Measurements from ENCODE around the gene PIKFYVE.
"Not testable (repeated sequence)": the region's sequence is repeated elsewhere in the genome, so short reads cannot be mapped to it uniquely, and the experiment has no call there.

Gene PIKFYVE

DNA sequence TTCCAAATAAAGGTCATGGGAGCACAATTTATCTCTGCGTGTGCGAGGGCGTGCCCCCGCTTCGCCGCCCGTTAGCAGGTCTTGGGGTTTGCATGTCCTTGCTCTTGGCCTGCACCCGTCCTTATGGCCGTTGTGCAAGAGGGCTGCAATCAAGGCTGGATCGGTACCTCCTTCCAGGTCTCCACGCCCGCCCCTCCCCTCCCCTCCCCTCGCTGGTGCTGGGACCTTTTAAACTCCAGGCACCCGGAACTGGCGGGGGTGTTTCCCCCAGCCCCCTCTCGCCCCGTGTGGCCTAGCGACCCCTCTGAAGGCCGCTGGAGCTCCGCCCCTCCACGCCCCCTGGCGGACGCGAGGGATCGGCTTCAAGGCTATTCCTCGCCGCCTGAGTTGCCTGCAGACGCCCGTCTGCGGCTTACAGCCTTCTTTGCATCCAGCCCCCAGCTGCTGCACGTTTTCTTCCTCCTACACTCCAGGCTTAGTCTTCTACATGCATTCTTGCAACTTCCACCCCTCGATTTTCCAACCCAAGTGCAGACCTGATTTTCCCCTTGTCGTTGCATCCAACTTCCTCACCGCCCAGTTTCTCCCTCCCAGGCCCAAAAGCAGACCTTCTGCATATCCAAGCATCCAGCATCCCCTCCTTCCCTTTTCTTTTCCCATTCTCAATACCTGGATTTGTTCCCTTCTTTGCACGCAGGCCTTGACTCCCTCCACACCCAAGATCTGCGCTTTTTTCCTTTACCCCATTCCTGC is 11.8 kb upstream of the PIKFYVE start:
- peak; percentile 82 for DNase-seq (ENCODE audit: low spot score)

DNA sequence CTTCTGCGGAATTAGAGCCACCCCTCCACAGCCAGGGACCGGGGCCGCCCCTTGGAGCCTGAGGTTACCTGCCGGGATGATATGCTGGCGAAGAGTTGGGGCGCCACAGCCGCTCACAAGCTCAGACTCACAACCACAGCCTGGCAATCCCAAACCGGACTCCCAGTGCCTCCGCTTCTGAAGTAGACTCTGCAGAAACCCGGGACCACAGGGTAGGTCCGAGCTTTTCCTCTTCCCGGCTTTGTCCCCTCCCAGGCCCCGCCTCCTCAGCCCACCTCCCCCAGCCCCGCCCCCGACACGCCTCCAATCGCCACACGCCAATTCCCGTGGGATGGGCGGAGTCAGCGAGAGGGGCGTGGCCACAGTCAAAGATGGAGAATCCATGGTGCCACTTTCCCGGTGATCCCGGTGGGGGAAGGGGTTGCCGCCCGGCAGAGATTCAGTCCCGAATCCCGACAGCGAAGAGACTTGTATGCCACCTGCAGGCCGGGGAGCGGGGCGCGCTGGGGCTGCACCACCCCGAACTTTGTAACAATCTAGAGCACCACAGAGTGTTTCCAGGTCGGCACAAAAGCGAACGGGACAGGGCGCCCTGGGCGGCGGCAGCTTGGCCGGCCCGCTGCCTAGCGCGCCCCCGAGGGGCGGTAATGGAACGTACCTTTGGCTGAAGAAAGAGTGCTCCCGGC is 11.0 kb upstream of the PIKFYVE start, which contains the start of gene IDH1:
Gene IDH1 (minus strand): TSS at position 201 of the 686 bp plus-strand sequence. CDS start 3,520 bp downstream, outside the sequence.
- DNase-seq (ENCODE audit: low spot score): peak; percentile 91

DNA sequence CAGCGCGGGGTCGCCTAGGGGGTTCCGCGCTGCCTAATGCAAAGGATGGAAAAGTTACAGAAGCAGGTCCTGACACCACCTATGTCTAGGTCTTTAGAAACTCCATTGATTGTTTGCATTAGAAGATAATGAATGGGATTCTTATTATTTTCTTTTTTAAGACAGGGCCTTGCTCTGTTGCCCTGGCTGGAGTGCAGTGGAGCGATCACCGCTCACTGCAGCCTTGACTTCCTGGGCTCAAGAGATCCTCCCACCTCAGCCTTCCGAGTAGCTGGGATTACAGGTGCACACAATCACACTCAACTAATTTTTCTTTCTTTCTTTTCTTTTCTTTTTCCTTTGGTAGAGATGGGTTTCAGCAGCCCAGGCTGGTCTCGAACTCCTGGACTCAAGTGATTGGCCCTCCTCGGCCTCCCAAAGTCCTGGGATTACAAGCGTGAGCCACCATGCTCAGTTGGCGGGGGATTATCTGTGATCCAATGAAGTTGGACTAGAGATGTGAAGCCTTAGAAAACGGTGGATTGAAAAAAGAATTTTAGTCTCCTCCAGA is 10.4 kb upstream of the PIKFYVE start:
- DNase-seq (ENCODE audit: low spot score): no peak

DNA sequence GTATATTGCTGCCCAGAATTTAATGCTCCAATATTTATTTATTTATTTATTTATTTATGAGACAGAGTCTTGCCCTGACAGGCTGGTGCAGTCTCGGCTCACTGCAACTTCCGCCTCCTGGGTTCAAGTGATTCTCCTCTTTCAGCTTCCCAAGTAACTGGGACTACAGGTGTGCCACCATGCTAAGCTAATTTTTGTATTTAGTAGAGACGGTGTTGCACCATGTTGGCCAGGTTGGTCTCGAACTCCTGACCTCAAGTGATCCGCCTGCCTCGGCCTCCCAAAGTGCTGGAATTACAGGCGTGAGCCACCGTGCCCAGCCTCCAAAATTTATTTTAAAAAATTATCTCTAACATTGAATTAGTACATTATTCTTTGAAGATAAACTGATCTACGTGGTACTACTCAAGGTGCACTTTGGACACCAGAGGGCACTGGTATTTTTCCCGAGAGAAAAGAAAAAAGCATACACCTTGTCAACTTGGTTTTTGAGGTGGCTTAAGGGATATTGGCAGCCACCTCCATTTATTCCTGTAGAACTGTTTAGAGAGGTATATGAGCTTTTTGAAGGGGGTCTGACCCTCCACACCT is 9.8 kb upstream of the PIKFYVE start:
- no peak for DNase-seq (ENCODE audit: low spot score)

DNA sequence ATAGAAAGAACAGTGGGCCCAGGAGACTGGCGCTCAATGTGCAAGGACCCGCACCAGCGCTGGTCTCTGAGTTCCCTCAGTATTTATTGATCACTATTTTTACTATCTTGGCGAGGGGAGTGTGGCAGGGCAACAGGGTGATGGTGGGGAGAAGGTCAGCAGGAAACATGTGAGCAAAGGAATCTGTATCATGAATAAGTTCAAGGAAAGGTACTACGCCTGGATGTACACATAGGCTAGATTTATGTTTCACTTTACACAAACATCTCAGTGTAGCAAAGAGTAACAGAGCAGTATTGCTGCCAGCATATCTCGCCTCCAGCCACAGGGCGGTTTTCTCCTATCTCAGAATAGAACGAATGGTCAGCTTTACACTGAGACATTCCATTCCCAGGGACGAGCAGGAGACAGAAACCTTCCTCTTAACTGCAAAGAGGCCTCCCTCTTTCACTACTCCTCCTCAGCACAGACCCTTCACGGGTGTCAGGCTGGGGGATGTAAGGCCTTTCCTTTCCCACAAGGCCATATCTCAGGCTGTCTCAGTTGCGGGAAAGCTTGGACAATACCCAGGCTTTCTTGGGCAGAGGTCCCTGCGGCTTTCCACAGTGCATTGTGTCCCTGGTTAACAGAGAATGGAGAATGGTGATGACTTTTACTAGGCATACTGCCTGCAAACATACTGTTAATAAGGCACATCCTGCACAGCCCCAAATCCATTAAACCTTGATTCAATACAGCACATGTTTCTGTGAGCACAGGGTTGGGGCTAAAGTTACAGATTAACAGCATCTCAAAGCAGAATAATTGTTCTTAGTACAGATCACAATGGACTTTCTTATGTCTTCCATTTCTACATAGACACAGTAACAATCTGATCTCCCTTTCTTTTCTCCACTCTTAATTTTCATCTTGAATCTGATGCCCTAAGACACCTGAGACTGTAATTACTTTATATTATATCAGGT is 8.9 kb upstream of the PIKFYVE start:
- not testable (repeated sequence) for DNase-seq (ENCODE audit: low spot score)

DNA sequence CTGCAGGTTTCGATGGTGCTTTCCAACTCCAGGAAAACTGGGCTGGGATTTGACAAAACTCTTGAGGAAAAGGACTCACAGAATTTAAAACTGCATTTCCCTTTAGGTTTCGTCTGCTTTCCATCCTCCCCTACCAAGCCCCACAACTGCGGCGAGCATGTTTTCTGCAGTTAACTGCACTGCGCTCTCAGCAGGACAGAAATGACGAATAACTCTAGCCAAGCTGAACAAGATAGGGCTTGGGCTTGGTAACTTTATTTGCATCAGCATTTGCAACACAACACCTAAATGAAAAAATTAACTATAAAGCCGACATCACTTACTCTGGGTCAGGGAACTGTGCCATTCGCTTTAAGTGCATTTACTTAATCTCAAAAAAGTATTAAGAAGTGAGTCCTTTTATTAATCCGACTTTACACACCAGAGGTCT is 669 bp upstream of the PIKFYVE start:
- DNase-seq (ENCODE audit: low spot score): peak; percentile 38

DNA sequence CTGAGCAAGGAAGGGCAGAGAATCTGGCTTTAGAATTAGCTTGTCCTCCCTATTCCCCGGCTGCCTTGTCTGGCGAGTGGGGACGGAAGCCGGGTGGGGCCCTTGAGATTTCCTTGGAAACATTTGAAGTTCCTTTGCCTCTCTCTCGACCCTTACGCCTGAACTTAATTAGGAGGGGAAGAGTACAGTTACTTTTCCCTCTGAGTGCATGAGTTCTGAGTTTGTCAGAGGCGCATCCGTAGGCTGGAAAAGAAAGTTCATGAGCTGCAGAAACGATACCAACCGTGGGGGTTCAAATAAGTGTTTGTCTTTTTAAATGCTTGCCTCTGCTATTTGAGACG is 468 bp downstream of the PIKFYVE start:
- peak; percentile 8 for DNase-seq (ENCODE audit: low spot score)

DNA sequence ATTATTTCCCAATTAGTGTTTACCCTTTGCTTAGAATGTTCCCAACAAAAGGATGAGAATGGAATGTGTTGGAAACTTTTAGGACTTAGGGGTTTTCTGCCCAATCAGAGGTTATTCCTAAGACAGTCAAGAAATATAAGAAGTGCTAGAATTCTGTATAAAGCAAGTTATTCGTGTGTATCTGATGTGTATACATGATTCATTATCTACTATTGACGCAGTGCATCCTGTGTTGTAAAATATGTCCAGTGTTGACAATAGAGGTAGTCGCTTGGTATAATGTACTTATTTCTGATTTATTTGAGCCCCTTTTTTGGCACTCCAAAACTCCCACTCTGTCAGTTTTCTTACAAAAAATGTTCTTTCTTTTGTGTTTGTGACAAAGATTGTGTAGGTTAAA is 881 bp downstream of the PIKFYVE start:
- peak; percentile 15 for DNase-seq (ENCODE audit: low spot score)

DNA sequence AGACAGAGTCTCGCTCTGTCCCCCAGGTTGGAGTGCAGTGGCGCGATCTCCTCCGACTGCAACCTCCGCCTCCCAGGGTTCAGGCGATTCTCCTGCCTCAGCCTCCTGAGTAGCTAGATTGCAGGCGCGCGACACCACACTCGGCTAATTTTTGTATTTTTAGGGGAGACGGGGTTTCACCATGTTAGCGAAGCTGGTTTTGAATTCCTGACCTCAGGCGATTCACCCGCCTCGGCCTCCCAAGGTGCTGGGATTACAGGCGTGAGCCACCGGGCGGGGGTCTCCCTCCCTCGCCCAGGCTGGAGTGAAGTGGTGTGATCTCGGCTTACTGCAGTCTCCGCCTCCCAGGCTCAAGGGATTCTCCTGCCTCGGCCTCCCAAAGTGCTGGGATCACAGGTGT is 1.5 kb downstream of the PIKFYVE start:
- not testable (repeated sequence) for DNase-seq (ENCODE audit: low spot score)

DNA sequence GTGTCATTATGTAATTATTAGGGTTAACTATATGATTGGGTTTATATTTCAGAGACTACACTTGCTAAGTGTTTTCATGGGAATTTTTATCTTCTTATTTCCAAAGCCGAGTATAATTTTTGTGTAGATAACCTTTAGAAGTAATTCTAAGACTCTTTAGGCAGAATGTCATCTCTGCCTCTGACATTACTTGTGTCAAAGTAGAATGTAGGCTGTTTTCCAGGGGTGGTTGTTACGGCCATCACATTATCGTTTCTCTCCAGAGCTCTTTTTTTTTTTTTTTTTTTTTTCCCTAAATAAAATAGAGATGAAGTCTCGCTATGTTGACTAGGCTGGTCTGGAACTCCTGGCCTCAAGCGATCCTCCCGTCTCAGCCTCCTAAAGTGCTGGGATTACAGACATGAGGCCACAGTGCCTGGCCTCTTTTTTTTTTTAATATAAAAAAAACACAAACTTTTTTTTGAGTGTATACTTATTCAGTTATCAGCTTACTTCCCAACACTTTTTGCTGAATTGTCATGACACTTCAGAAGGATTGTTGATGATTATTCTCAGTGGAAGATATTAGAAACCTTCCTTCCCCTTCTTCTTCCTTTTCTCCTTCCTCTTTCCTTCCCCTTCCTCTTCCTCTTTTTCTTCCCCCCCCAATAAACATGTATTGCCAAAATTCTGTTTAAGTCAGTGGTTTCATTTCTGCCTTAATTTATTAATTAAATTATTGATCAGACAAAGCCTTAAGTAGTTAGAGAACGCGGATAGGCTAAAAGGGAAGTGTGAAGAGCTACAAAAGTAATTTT is 2.3 kb downstream of the PIKFYVE start:
- DNase-seq (ENCODE audit: low spot score): no peak

DNA sequence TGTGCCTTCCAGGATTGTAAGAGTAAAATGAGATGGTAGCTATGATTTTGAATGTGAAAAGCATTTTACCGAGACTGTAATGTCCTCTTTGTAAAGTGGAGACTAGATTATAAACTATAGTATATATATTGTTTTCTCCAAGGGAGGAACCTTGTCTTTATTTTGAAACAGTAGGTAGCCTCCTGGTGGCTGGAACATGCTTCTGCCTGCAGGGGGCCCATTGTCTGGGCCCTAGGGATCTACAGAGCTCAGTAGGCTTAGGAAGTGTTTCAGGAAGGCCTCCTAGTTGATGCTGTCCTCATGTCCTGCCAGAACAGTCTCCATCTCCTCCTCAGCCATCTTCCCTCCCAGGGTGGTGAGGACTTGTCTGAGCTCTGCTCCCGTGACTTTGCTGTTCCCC is 3.0 kb downstream of the PIKFYVE start:
- DNase-seq (ENCODE audit: low spot score): no peak

DNA sequence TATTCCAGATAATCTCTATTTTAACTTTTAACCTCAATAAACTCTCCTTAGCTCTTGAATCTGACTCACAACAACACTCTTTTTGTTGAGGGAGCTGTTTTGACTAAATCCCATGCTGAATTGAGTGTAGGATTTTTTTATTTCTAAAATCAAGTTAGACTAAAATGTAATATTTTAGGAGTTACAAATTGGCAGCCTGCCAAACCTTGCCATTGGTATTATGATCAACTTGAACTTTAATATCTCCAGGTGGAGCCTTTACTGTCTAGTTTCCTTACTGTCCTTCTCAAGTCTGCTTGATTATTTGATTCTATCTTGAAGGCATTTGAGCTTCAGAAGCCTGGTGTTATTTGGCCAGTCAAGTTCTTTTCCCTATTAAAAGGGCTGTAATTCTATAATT is 8.7 kb downstream of the PIKFYVE start:
- no peak for DNase-seq (ENCODE audit: low spot score)

DNA sequence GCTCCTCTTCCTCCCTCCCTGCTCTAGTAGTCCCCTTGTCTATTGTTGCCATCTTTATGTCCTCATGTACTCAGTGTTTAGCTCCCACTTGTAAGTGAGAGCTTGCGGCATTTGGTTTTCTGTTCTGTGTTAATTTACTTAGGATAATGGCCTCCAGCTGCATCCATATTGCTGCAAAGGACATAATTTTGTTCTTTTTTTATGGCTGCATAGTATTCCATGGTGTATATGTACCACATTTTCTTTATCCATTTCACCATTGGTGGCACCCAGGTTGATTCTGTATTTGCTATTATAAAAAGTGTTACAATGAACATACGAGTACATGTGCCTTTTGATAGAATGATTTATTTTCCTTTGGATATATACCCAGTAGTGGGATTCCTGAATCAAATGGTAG is 12.5 kb downstream of the PIKFYVE start:
- no peak for DNase-seq (ENCODE audit: low spot score)

DNA sequence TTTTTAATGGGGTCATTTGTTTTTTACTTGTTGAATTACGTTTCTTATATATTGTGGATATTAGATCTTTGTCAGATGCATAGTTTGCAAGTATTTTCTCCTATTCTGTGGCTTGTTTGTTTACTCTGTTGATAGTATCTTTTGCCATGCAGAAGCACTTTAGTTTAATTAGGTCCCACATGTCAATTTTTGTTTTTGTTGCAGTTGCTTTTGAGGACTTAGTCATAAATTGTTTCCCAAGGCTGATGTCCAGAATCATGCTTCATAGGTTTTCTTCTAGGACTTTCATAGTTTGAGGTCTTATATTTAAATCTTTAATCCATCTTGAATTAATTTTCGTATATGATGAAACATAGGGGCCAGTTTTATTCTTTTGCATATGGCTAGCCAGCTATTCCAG is 13.2 kb downstream of the PIKFYVE start:
- DNase-seq (ENCODE audit: low spot score): no peak

DNA sequence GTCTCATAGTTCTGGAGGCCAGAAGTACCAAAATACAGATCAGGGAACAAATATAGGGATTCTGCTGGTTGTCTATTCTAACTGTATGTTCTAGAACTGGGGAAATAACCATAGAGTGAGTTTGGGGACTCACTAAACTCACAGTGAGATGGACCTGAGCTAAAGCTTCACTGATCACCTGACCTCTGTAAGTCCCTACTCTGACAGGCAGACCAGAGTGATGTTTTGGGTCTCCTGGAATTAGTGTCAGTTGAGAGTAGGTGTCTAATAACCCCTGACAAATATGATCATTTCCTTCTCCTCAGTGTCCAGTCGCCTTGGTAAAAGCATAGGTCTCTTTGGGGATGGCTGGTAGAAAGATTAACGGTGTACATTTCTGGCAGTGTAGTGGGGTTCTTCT is 14.2 kb downstream of the PIKFYVE start:
- no peak for DNase-seq (ENCODE audit: low spot score)

DNA sequence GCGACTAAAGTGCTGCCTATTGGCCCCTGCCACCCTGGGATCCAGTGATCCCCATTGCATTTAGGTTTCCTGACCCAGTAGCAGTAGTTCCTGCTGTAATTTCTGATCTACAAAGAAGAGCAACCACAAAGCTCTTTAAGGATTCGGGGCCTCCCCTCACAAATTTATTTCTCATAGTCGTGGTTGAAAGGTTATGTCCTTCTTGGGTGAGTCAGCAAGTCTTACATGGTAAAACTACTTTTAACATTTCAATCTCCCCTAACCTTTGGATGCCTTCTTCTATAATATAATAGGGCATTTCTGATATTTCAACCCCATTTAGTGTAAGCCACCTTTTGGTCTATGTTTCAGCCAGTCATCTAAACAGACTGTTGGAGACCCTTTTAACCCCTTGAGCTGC is 14.9 kb downstream of the PIKFYVE start:
- DNase-seq (ENCODE audit: low spot score): no peak

DNA sequence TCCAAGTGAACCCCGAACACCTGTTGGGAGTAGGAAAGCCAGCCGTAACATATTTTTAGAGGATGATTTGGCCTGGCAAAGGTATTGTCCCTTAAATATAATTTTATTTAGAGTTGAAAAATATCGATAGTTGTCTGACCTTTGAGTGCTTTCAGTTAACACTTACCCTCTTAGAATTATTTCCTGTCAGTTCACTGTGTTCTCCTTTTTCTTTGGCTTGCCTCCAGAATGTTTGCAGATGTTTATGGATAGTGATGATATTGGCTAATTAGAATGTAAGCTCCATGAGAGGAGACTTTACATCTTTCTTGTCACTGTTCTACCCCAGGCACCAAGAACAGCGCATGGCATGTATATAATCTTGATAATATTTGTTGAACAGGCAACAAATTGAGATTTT is 19.8 kb downstream of the PIKFYVE start:
- DNase-seq (ENCODE audit: low spot score): no peak

DNA sequence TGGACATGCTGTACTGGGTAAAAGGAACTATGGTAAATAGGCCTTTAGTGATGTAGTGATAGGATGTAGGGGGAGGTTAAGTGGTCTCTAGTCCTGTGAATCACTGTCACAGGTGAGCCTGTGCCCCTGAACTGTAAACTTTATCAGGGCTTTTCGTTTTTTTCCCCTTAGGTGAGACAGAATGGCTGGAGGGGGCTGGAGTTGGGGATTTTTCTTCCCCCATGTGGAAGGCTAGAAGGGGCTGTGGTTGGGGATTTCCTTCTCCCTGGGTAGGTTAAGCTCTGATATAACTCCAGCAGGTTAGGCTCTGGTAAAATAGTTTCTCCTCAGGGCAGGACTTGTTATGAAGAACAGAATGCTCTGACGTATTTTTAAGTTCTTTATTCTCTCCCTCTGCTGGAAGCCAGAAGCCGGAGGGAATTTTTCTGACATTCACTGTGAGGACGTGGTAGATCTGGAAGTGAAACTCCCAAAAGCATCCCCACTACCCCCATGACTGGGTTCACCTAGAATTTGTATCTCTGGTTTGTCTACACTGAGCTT is 28.5 kb downstream of the PIKFYVE start:
- no peak for DNase-seq (ENCODE audit: low spot score)

DNA sequence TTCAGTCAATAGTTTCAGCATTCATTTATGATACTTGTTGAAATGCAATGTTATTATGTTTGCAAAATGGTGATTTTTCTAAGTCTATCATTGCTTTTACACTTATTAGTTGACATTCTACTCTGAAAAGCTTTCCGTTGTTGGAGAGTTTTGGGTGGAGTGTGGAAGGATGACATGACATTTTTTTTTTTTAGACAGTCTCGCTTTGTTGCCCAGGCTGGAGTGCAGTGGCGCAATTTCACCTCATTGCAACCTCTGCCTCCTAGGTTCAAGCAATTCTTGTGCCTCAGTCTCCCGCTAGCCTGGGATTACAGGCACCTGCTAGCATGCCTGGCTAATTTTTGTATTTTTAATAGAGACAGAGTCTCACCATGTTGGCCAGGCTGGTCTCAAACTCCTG is 29.8 kb downstream of the PIKFYVE start:
- DNase-seq (ENCODE audit: low spot score): no peak

DNA sequence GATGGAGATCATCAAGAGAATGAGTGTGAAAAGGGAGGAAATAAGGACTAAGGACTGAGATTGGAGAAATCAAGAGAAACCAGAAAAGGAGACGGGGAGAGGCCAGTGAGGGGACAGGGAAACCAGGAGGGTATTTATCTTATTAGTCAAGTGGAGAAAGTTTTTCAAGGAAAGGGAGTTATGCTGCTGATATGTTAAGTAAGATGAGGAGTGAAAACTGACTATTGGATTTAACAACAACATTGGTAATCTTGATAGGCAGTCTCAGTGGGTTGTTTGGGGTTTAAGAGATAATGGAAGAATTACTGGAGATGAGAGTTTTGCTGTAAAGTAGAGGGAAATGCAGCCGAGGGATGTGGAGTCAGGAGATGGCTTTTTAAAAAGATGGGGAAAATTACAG is 30.6 kb downstream of the PIKFYVE start:
- no peak for DNase-seq (ENCODE audit: low spot score)

DNA sequence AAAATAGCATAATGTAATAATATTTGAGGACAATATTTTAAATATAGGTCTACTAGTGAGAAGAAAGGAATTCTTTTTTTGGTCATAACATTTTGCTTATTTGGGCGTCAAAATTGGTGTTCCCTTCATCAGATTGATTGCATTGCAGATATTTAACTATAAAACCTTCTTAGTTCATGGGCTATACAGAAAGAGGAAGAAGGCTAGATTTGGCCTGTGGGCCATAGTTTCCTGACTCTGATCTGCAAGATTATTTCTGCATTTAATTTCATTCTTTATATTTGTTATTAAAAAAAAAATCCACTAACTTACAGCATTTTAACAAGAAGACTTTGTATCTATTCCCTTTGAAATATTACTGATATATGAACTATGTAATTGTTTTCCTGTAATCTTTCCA is 31.9 kb downstream of the PIKFYVE start:
- no peak for DNase-seq (ENCODE audit: low spot score)
